Mucosa of rectum (tissue), 2 donors: ENCODE data around the gene EPOP.

Experiments
- H3K27ac ChIP-seq, 2 donors: one replicate each; pipeline ENCODE4 v1.7.0; 2013; ENCODE audit warnings: inconsistent platforms in 2 of 2, low read depth in 2 of 2, low read length in 2 of 2
- H3K27me3 ChIP-seq, 2 donors: one replicate each; pipeline ENCODE4 v1.7.0; 2013; ENCODE audit warnings: low read length in 2 of 2; ENCODE audit not compliant: control insufficient read depth in 2 of 2, insufficient read depth in 2 of 2
- H3K36me3 ChIP-seq, 2 donors: one replicate each; pipeline ENCODE4 v1.7.0; 2013; ENCODE audit warnings: low read length in 2 of 2; ENCODE audit not compliant: control insufficient read depth in 2 of 2, insufficient read depth in 2 of 2
- H3K4me1 ChIP-seq, 2 donors: one replicate each; pipeline ENCODE4 v1.7.0; 2013; ENCODE audit warnings: low read length in 2 of 2, mild to moderate bottlenecking in 1 of 2; ENCODE audit not compliant: control insufficient read depth in 2 of 2, insufficient read depth in 2 of 2
- H3K4me3 ChIP-seq, 2 donors: one replicate each; pipeline ENCODE4 v1.7.0; 2013; ENCODE audit warnings: low read length in 2 of 2
- H3K9ac ChIP-seq, 2 donors: one replicate each; pipeline ENCODE4 v1.7.0; 2013; ENCODE audit warnings: low read length in 2 of 2, low read depth in 1 of 2, mild to moderate bottlenecking in 1 of 2
- H3K9me3 ChIP-seq, 2 donors: one replicate each; pipeline ENCODE4 v1.7.0; 2013; ENCODE audit warnings: low read length in 2 of 2; ENCODE audit not compliant: control insufficient read depth in 2 of 2
- donor health status: healthy.
- donor health status: Normal muscosa, but diverticular disease.

The EPOP gene

GRCh38 chr17:38674014-38674748 lies 576 bp downstream of the EPOP start:
- peaks cover 38 to 51% of the 10 kb centered on the region in 2 donors for H3K27me3 ChIP-seq

GRCh38 chr17:38673707-38674013 lies 1.1 kb downstream of the EPOP start:
- H3K4me1 ChIP-seq, result peaks cover 12 to 13% of the 10 kb centered on the region in 2 donors
- no peak overlapping the region for H3K27ac ChIP-seq
- no peaks in the 10 kb centered on the region for H3K36me3 ChIP-seq
- H3K4me3 ChIP-seq, result peak overlapping the region in 1 of 2 donors; percentile 52
- peaks cover 43 to 55% of the 10 kb centered on the region in 2 donors for H3K27me3 ChIP-seq
- H3K9me3 ChIP-seq, result no peaks in the 10 kb centered on the region
- H3K9ac ChIP-seq, result peak overlapping the region in 1 of 2 donors; percentile 33

More at GRCh38 chr17:38674014-38674748, 576 bp downstream of the EPOP start:
- Histone ChIP-seq H3K27ac (no peak overlapping the region), H3K4me1 (peaks cover 12 to 13% of the 10 kb centered on the region in 2 donors), H3K9ac (peak overlapping the region in 1 of 2 donors; percentile 33), H3K9me3 (no peaks in the 10 kb centered on the region), H3K4me3 (peak overlapping the region; percentile 26 to 52), H3K36me3 (no peaks in the 10 kb centered on the region)

GRCh38 chr17:38672788-38673706 lies 1.7 kb downstream of the EPOP start:
- Histone ChIP-seq H3K4me1 (peaks cover 12 to 13% of the 10 kb centered on the region in 2 donors), H3K4me3 (no peak overlapping the region)

GRCh38 chr17:38671939-38672720 lies 2.6 kb downstream of the EPOP start:
- no peaks in the 10 kb centered on the region for H3K9me3 ChIP-seq
- H3K36me3 ChIP-seq, result no peaks in the 10 kb centered on the region
- no peak overlapping the region for H3K4me3 ChIP-seq
- H3K27ac ChIP-seq, result no peak overlapping the region
- no peak overlapping the region for H3K9ac ChIP-seq
- peaks cover 10 to 11% of the 10 kb centered on the region in 2 donors for H3K4me1 ChIP-seq
- H3K27me3 ChIP-seq, result peaks cover 44 to 57% of the 10 kb centered on the region in 2 donors

More at GRCh38 chr17:38672788-38673706, 1.7 kb downstream of the EPOP start:
- Histone ChIP-seq H3K27me3 (peaks cover 44 to 57% of the 10 kb centered on the region in 2 donors), H3K9me3 (no peaks in the 10 kb centered on the region), H3K9ac (no peak overlapping the region), H3K27ac (no peak overlapping the region), H3K36me3 (no peaks in the 10 kb centered on the region)

GRCh38 chr17:38669520-38669919 lies 5.2 kb downstream of the EPOP start:
- H3K9ac ChIP-seq, result no peak overlapping the region
- H3K27ac ChIP-seq, result no peak overlapping the region
- H3K4me3 ChIP-seq, result no peak overlapping the region
- H3K36me3 ChIP-seq, result no peaks in the 10 kb centered on the region
- H3K9me3 ChIP-seq, result no peaks in the 10 kb centered on the region
- peaks cover 42 to 50% of the 10 kb centered on the region in 2 donors for H3K27me3 ChIP-seq
- peaks cover 5 to 6% of the 10 kb centered on the region in 2 donors for H3K4me1 ChIP-seq

- H3K27me3 ChIP-seq, result peaks cover 37 to 40% of the 10 kb centered on the region in 2 donors
- no peaks in the 10 kb centered on the region for H3K9me3 ChIP-seq
- H3K4me3 ChIP-seq, result no peak overlapping the region
- H3K4me1 ChIP-seq, result no peaks in the 10 kb centered on the region
- no peak overlapping the region for H3K9ac ChIP-seq
- no peak overlapping the region for H3K27ac ChIP-seq
- no peaks in the 10 kb centered on the region for H3K36me3 ChIP-seq
Measured at GRCh38 chr17:38667787-38668122, 7.0 kb downstream of the EPOP start.

- no peaks in the 10 kb centered on the region for H3K4me1 ChIP-seq
- H3K36me3 ChIP-seq, result no peaks in the 10 kb centered on the region
- H3K9ac ChIP-seq, result no peak overlapping the region
- H3K27me3 ChIP-seq, result peaks cover 33 to 36% of the 10 kb centered on the region in 2 donors
- no peaks in the 10 kb centered on the region for H3K9me3 ChIP-seq
- no peak overlapping the region for H3K27ac ChIP-seq
- H3K4me3 ChIP-seq, result no peak overlapping the region
Measured at GRCh38 chr17:38667099-38667786, 7.5 kb downstream of the EPOP start.

GRCh38 chr17:38663964-38664644 lies 10.7 kb downstream of the EPOP start:
- Histone ChIP-seq H3K4me1 (peaks cover 0 to 2% of the 10 kb centered on the region in 2 donors), H3K9ac (no peak overlapping the region), H3K27me3 (peaks cover 5 to 12% of the 10 kb centered on the region in 2 donors), H3K9me3 (no peaks in the 10 kb centered on the region), H3K36me3 (no peaks in the 10 kb centered on the region), H3K4me3 (no peak overlapping the region), H3K27ac (no peak overlapping the region)

GRCh38 chr17:38663125-38663751 lies 11.5 kb downstream of the EPOP start:
- Histone ChIP-seq H3K4me3 (no peak overlapping the region), H3K9ac (no peak overlapping the region), H3K9me3 (no peaks in the 10 kb centered on the region), H3K4me1 (peaks cover 0 to 2% of the 10 kb centered on the region in 2 donors), H3K36me3 (no peaks in the 10 kb centered on the region), H3K27me3 (peaks cover 2 to 9% of the 10 kb centered on the region in 2 donors), H3K27ac (no peak overlapping the region)
